ENCODE data around the gene ZC3H10. TPM values are rescaled to one million over a fixed set of nuclear protein-coding genes. Genes with fewer than 3 reads are reported as not detected.

ZC3H10 gene
- total RNA-seq, 1 donor from 2014 or later = 4.1 TPM

- peaks cover 33% of the 10 kb centered on the region for H3K4me1 ChIP-seq (ENCODE audit: insufficient read depth, low read length)
- FAIRE-seq (no peak), DNase-seq (ENCODE audit: low read depth) (no peak)
- H3K9me3 ChIP-seq (ENCODE audit: insufficient read depth, low read depth, low read length) = no peaks in the 10 kb centered on the region
- H3K9ac ChIP-seq (ENCODE audit: low read length) = peak overlapping the region; percentile 99
- H2AFZ ChIP-seq (ENCODE audit: low read depth, low read length) = no peak overlapping the region
- H3K4me3 ChIP-seq (ENCODE audit: insufficient read depth, low read depth, low read length) = peak overlapping the region; percentile 99
- H3K4me2 ChIP-seq (ENCODE audit: low read length) = peak overlapping the region; percentile 99
- peaks cover 46% of the 10 kb centered on the region for H3K36me3 ChIP-seq (ENCODE audit: insufficient read depth, low read length)
- H3K27ac ChIP-seq (ENCODE audit: low read depth, low read length) = peak overlapping the region; percentile 95
- Mint-ChIP-seq H3K27ac (ENCODE audit: unreplicated experiment) (peak overlapping the region; percentile 99), H3K27me3 (ENCODE audit: low read depth, unreplicated experiment) (no peaks in the 10 kb centered on the region), H3K4me1 (ENCODE audit: low read depth, unreplicated experiment) (peaks cover 17% of the 10 kb centered on the region), H3K36me3 (ENCODE audit: low read depth, unreplicated experiment) (peaks cover 50% of the 10 kb centered on the region), H3K9me3 (ENCODE audit: unreplicated experiment) (no peaks in the 10 kb centered on the region), H3K4me3 (ENCODE audit: unreplicated experiment) (peak overlapping the region; percentile 91)
- H3K27me3 ChIP-seq (ENCODE audit: insufficient read depth, low read length) = no peaks in the 10 kb centered on the region
- TF ChIP-seq CTCF (IDR thresholded peaks at IDR 0.05; ENCODE audit: insufficient read depth, low read depth, low read length) (no peak), EZH2 (IDR thresholded peaks at IDR 0.05; ENCODE audit: insufficient read depth, low read length) (no peak)
- peaks cover 44% of the 10 kb centered on the region for H3K79me2 ChIP-seq (ENCODE audit: insufficient read depth, low read length)
- peaks cover 60% of the 10 kb centered on the region for H4K20me1 ChIP-seq (ENCODE audit: insufficient read depth, low read length)
Observed at GRCh38 chr12:56159482-56160192, 41.6 kb downstream of the ZC3H10 start.

GRCh38 chr12:56160193-56160763 is 42.2 kb downstream of the ZC3H10 start:
- Histone ChIP-seq H3K27ac (ENCODE audit: low read depth, low read length) (peak overlapping the region; percentile 95), H2AFZ (ENCODE audit: low read depth, low read length) (no peak overlapping the region), H3K4me2 (ENCODE audit: low read length) (peak overlapping the region; percentile 99), H3K27me3 (ENCODE audit: insufficient read depth, low read length) (no peaks in the 10 kb centered on the region), H4K20me1 (ENCODE audit: insufficient read depth, low read length) (peaks cover 66% of the 10 kb centered on the region), H3K9ac (ENCODE audit: low read length) (peak overlapping the region; percentile 99), H3K9me3 (ENCODE audit: insufficient read depth, low read depth, low read length) (no peaks in the 10 kb centered on the region), H3K79me2 (ENCODE audit: insufficient read depth, low read length) (peaks cover 44% of the 10 kb centered on the region), H3K4me1 (ENCODE audit: insufficient read depth, low read length) (peaks cover 33% of the 10 kb centered on the region), H3K4me3 (ENCODE audit: insufficient read depth, low read depth, low read length) (peak overlapping the region; percentile 99), H3K36me3 (ENCODE audit: insufficient read depth, low read length) (peaks cover 45% of the 10 kb centered on the region)
- Mint-ChIP-seq H3K9me3 (ENCODE audit: unreplicated experiment) (no peaks in the 10 kb centered on the region), H3K27ac (ENCODE audit: unreplicated experiment) (peak overlapping the region; percentile 70), H3K4me1 (ENCODE audit: low read depth, unreplicated experiment) (peaks cover 17% of the 10 kb centered on the region), H3K4me3 (ENCODE audit: unreplicated experiment) (peak overlapping the region; percentile 91), H3K27me3 (ENCODE audit: low read depth, unreplicated experiment) (no peaks in the 10 kb centered on the region), H3K36me3 (ENCODE audit: low read depth, unreplicated experiment) (peaks cover 47% of the 10 kb centered on the region)
- FAIRE-seq (no peak), DNase-seq (ENCODE audit: low read depth) (no peak)
- no peak for TF ChIP-seq EZH2 (IDR thresholded peaks at IDR 0.05; ENCODE audit: insufficient read depth, low read length)
- no peak for TF ChIP-seq CTCF (IDR thresholded peaks at IDR 0.05; ENCODE audit: insufficient read depth, low read depth, low read length)
